ENCODE measurements around the gene TULP4.

Gene TULP4

GRCh38 chr6:158372574-158372973 is 60.3 kb downstream of the TULP4 start:
- H3K4me1 ChIP-seq (ENCODE audit: control insufficient read depth, insufficient read depth, low read length) = no peaks in the 10 kb centered on the region
- no peaks in the 10 kb centered on the region for H3K36me3 ChIP-seq (ENCODE audit: control insufficient read depth in 2 of 2, insufficient read depth in 1 of 2, low read length in 2 of 2)
- TF ChIP-seq ZNF560 (tag by site-specific recombination; IDR thresholded peaks at IDR 0.05; ENCODE audit: borderline replicate concordance) (no peak), ZNF404 (tag by site-specific recombination; IDR thresholded peaks at IDR 0.05) (no peak), KLF7 (tag by site-specific recombination; IDR thresholded peaks at IDR 0.05; ENCODE audit: borderline replicate concordance) (no peak), ZNF138 (tag by site-specific recombination; IDR thresholded peaks at IDR 0.05; ENCODE audit: borderline replicate concordance) (no peak), ZNF558 (tag by site-specific recombination; IDR thresholded peaks at IDR 0.05) (0 out of 2 replicates have a peak, but pooled peaks have one; percentile 26), ZBTB48 (tag by site-specific recombination; IDR thresholded peaks at IDR 0.05) (no peak), ZSCAN4 (tag by site-specific recombination; IDR thresholded peaks at IDR 0.05) (no peak), ATF2 (tag by site-specific recombination; IDR thresholded peaks at IDR 0.05; ENCODE audit: low read depth) (0 out of 2 replicates have a peak, but pooled peaks have one; percentile 53), ZNF391 (tag by site-specific recombination; IDR thresholded peaks at IDR 0.05; ENCODE audit: borderline replicate concordance, low read depth) (no peak)
- TF ChIP-seq, protein P1, sequence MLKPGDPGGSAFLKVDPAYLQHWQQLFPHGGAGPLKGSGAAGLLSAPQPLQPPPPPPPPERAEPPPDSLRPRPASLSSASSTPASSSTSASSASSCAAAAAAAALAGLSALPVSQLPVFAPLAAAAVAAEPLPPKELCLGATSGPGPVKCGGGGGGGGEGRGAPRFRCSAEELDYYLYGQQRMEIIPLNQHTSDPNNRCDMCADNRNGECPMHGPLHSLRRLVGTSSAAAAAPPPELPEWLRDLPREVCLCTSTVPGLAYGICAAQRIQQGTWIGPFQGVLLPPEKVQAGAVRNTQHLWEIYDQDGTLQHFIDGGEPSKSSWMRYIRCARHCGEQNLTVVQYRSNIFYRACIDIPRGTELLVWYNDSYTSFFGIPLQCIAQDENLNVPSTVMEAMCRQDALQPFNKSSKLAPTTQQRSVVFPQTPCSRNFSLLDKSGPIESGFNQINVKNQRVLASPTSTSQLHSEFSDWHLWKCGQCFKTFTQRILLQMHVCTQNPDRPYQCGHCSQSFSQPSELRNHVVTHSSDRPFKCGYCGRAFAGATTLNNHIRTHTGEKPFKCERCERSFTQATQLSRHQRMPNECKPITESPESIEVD (tag by site-specific recombination; IDR thresholded peaks at IDR 0.05) = 0 out of 2 replicates have a peak, but pooled peaks have one; percentile 12
- no peak overlapping the region for H3K27ac ChIP-seq (ENCODE audit: extremely low read depth, low read depth, low read length)
- CTCF ChIA-PET = interaction anchor here (0.5 to 0.7 kb wide), 2 partner anchors 513 to 616 kb away, joined by 3 read pairs; no protein-coding TSS in a partner anchor
- no peak overlapping the region for H3K4me3 ChIP-seq (ENCODE audit: low read depth, low read length)
- POLR2A ChIA-PET = interaction anchor here (0.6 kb wide), 1 partner anchor 152 kb away, joined by 4 read pairs; no protein-coding TSS in a partner anchor
- no peaks in the 10 kb centered on the region for H3K9me3 ChIP-seq (ENCODE audit: control insufficient read depth, insufficient read depth, low read depth, low read length)

DNA sequence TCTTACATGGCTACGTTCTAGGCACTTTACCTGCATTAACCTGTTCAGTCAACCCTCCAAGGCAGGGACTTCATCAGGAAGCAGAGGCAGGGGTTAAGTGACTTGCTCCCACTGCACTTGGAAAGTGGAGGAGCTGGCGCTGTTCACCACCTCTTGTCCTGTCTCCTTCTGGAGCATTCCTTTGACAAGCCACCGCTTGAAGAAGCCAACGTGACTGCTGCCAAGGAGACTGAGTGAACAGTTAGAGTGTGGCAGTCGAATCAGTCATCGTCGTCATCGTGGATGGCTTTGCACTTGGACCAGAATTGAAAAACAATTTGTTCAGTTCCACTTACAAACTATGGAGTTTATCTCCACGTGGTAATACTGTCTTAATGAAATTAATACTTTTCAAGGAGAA is 60.9 kb downstream of the TULP4 start:
- ChIA-PET POLR2A (interaction anchor here (0.6 kb wide), 2 partner anchors 11 to 152 kb away, joined by 3 to 4 read pairs; no protein-coding TSS in a partner anchor), CTCF (interaction anchor here (0.5 to 0.6 kb wide), 2 partner anchors 11 to 617 kb away, joined by 3 read pairs; no protein-coding TSS in a partner anchor)
- Histone ChIP-seq H3K9me3 (ENCODE audit: control insufficient read depth, insufficient read depth, low read depth, low read length) (no peaks in the 10 kb centered on the region), H3K4me3 (ENCODE audit: low read depth, low read length) (no peak overlapping the region), H3K4me1 (ENCODE audit: control insufficient read depth, insufficient read depth, low read length) (no peaks in the 10 kb centered on the region), H3K27ac (ENCODE audit: extremely low read depth, low read depth, low read length) (no peak overlapping the region), H3K36me3 (ENCODE audit: control insufficient read depth in 2 of 2, insufficient read depth in 1 of 2, low read length in 2 of 2) (no peaks in the 10 kb centered on the region)
- TF ChIP-seq KLF17 (tag by site-specific recombination; IDR thresholded peaks at IDR 0.05) (no peak), ZNF558 (tag by site-specific recombination; IDR thresholded peaks at IDR 0.05) (no peak), ZNF544 (tag by site-specific recombination; IDR thresholded peaks at IDR 0.05) (no peak), ZNF623 (tag by site-specific recombination; IDR thresholded peaks at IDR 0.05) (no peak)
- TF ChIP-seq, protein P2, sequence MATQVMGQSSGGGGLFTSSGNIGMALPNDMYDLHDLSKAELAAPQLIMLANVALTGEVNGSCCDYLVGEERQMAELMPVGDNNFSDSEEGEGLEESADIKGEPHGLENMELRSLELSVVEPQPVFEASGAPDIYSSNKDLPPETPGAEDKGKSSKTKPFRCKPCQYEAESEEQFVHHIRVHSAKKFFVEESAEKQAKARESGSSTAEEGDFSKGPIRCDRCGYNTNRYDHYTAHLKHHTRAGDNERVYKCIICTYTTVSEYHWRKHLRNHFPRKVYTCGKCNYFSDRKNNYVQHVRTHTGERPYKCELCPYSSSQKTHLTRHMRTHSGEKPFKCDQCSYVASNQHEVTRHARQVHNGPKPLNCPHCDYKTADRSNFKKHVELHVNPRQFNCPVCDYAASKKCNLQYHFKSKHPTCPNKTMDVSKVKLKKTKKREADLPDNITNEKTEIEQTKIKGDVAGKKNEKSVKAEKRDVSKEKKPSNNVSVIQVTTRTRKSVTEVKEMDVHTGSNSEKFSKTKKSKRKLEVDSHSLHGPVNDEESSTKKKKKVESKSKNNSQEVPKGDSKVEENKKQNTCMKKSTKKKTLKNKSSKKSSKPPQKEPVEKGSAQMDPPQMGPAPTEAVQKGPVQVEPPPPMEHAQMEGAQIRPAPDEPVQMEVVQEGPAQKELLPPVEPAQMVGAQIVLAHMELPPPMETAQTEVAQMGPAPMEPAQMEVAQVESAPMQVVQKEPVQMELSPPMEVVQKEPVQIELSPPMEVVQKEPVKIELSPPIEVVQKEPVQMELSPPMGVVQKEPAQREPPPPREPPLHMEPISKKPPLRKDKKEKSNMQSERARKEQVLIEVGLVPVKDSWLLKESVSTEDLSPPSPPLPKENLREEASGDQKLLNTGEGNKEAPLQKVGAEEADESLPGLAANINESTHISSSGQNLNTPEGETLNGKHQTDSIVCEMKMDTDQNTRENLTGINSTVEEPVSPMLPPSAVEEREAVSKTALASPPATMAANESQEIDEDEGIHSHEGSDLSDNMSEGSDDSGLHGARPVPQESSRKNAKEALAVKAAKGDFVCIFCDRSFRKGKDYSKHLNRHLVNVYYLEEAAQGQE (tag by site-specific recombination; IDR thresholded peaks at IDR 0.05) = no peak

All from HEK293 (cell line).